Ovary (tissue), 9 donors: ENCODE data around the gene LCE2A. TPM values are rescaled to one million over a fixed set of nuclear protein-coding genes. Genes with fewer than 3 reads are reported as not detected.

Source experiments
- DNase-seq, 5 donors: peaks; one replicate each; pipeline ENCODE4 v3.0.0-alpha.2; 2019 to 2020
- H3K27ac ChIP-seq, 2 donors: fragments of 200-600 bp; one replicate each; pipeline versions ENCODE4 v1.5.1 to v1.8.0; 2019 to 2022
- H3K27me3 ChIP-seq: fragments of 200-600 bp; one replicate; pipeline ENCODE4 v1.8.0; 2022
- H3K36me3 ChIP-seq: fragments of 200-600 bp; sonication (generic); one replicate; pipeline ENCODE4 v1.5.1; 2019
- H3K4me1 ChIP-seq: one replicate; pipeline ENCODE4 v1.8.1; 2013; ENCODE audit warnings: mild to moderate bottlenecking, moderate library complexity; ENCODE audit not compliant: insufficient read depth
- H3K4me3 ChIP-seq: fragments of 200-600 bp; sonication (generic); one replicate; pipeline ENCODE4 v1.5.1; 2017
- H3K9me3 ChIP-seq, 2 donors: fragments of 200-600 bp in 1 of 2; sonication (generic) in 1 of 2; one replicate each; pipeline versions ENCODE4 v1.5.1 to v1.8.1; 2013 to 2019; ENCODE audit warnings: mild to moderate bottlenecking in 1 of 2, moderate library complexity in 1 of 2
- EP300 ChIP-seq: sonication (generic); formaldehyde crosslinking; IDR thresholded peaks from one replicate; pipeline ENCODE4 v1.6.1; 2017; ENCODE audit warnings: antibody characterized with exemption
- POLR2A ChIP-seq: fragments of 450-650 bp; IDR thresholded peaks from one replicate; pipeline ENCODE4 v1.6.1; 2017; ENCODE audit warnings: antibody characterized with exemption, mild to moderate bottlenecking, moderate library complexity
- WGBS, 3 donors: extraction: QIAGEN DNeasy Blood & Tissue Kit in 1 of 3; methylation state at CpG; one replicate each; pipeline versions ENCODE4 v1.1.5 to v1.1.7; 2013 to 2017; 5-methylcytosine and 5-hydroxymethylcytosine counted together
- intact Hi-C, 4 donors: fragments of 100-400 bp; cut with DNase I; formaldehyde crosslinking; loops; one replicate each; pipeline versions ENCODE4 v1.11.0 to v1.15.1; 2022 to 2023
- polyA plus RNA-seq, 2 donors: library from polyadenylated mRNA; stranded (reverse); fragments of 200-250 nt in 1 of 2; fragments of 350-450 nt in 1 of 2; fragmentation: Illumina TruSeq in 1 of 2; extraction: RNeasy Lipid Tissue Mini Kit (QIAGEN cat#74804) in 1 of 2; gene quantifications; one replicate each; pipeline ENCODE4 v1.2.3, GENCODE V29; 2013 to 2014
- total RNA-seq, 7 donors: library from RNA; depleted of rRNA in 2 of 7; stranded (reverse); fragments of >200 nt in 2 of 7; fragmentation: NEBNext Ultra II Directional in 3 of 7; extraction: Animal tissue kit (Norgen Biotek cat#: 25700) in 3 of 7; gene quantifications; one replicate each; pipeline versions ENCODE4 v1.1.0 to v1.2.4, GENCODE V29; 2016 to 2023
- TF ChIP-seq, protein P1 (sequence below), 3 donors: fragments of 450-650 bp in 2 of 3; fragments of 200-600 bp in 1 of 3; IDR thresholded peaks; one replicate each; pipeline versions ENCODE4 v1.5.1 to v1.8.0; 2016 to 2022; ENCODE audit warnings: antibody characterized with exemption in 3 of 3, mild to moderate bottlenecking in 1 of 3
- donor health status: DM: no; HTN: no; CAD: no; lungs with moderate emphysema.
- donor health status: DM: no; HTN: no; CAD: no.
- donor health status: Bipolar disorder and iron deficiency.
- donor health status: DM: yes; HTN: yes; CAD: no.
- donor health status: DM: no; HTN: no; CAD: no.
- donor health status: DM: yes; HTN: yes; CAD: no.

Gene LCE2A
- total and polyA plus RNA-seq, 9 donors = not detected

DNA sequence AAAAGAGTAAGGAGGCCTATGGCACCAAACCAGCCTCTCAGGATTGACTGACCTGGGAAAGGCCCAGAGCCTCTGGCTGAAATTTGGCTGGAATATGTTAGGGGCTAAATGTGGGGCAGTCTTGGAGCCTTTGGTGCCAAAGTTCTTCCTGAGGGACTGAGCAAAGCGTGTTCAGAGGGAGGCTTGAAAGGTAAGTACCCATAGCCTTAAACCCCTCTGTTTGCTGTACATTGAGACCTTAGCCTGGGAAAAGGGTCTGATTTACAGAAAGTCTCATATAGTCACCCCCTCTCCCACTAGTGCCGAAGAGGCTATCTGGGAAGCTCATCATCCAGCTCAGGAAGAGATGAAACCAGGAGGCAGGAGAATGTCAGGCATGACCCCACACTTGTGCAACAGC lies 9.7 kb downstream of the LCE2A start, which contains the start of gene LCE4A:
Gene LCE4A, plus strand, starts transcription at position 301 of the 400 bp plus-strand sequence. CDS start 916 bp downstream, outside the sequence.
- no peak within 1 kb of the TSS for H3K4me3 ChIP-seq
- H3K27ac ChIP-seq = no peak within 1 kb of the TSS
- H3K36me3 ChIP-seq = no peaks in the 10 kb centered on the region
- no peaks in the 10 kb centered on the region for H3K9me3 ChIP-seq
- TF ChIP-seq EP300 (no peak), POLR2A (no peak)
- TF ChIP-seq, protein P1, sequence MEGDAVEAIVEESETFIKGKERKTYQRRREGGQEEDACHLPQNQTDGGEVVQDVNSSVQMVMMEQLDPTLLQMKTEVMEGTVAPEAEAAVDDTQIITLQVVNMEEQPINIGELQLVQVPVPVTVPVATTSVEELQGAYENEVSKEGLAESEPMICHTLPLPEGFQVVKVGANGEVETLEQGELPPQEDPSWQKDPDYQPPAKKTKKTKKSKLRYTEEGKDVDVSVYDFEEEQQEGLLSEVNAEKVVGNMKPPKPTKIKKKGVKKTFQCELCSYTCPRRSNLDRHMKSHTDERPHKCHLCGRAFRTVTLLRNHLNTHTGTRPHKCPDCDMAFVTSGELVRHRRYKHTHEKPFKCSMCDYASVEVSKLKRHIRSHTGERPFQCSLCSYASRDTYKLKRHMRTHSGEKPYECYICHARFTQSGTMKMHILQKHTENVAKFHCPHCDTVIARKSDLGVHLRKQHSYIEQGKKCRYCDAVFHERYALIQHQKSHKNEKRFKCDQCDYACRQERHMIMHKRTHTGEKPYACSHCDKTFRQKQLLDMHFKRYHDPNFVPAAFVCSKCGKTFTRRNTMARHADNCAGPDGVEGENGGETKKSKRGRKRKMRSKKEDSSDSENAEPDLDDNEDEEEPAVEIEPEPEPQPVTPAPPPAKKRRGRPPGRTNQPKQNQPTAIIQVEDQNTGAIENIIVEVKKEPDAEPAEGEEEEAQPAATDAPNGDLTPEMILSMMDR (IDR thresholded peaks at IDR 0.05) = no peak
- intact Hi-C loops = no loop called here
- no peak for DNase-seq
- no peaks in the 10 kb centered on the region for H3K27me3 ChIP-seq
- H3K4me1 ChIP-seq = no peaks in the 10 kb centered on the region
- WGBS, 3 donors = 71 to 83% (median 78%) methylated on average over 2 of the region's 2 CpGs

- no peaks in the 10 kb centered on the region for H3K4me1 ChIP-seq
- intact Hi-C loops = no loop called here
- no peaks in the 10 kb centered on the region for H3K27me3 ChIP-seq
- H3K9me3 ChIP-seq = no peaks in the 10 kb centered on the region
- no peaks in the 10 kb centered on the region for H3K36me3 ChIP-seq
- no peak for TF ChIP-seq POLR2A
- H3K4me3 ChIP-seq = no peak overlapping the region
- no peak overlapping the region for H3K27ac ChIP-seq
- DNase-seq = no peak
Observed at GRCh38 chr1:152718238-152718637, 20.1 kb downstream of the LCE2A start.

DNA sequence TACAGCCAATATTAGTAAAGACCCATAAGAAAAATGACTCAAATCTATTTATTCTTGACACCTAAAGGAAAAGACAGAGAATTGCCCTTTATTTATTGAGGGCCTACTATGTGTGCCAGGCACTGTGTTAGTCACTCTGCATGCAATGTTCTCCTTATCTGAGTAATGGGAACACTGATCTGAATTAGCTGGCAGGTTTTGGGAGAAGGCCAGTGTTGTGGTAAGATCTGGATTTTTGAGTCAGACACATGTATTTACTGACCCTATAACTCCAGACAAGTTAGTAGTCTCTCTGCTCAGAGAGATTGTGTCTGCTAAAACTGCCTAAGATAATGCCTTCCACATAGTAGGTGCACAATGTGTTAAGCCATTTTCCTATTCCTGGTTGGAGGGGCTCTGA lies 27.1 kb downstream of the LCE2A start:
- H3K27me3 ChIP-seq = no peaks in the 10 kb centered on the region
- no peak for DNase-seq
- no peaks in the 10 kb centered on the region for H3K4me1 ChIP-seq
- H3K27ac ChIP-seq = no peak overlapping the region
- intact Hi-C loops = no loop called here
- no peaks in the 10 kb centered on the region for H3K9me3 ChIP-seq
- TF ChIP-seq POLR2A (no peak), EP300 (no peak)
- TF ChIP-seq, protein P1 (IDR thresholded peaks at IDR 0.05) = no peak
- H3K4me3 ChIP-seq = no peak overlapping the region
- no peaks in the 10 kb centered on the region for H3K36me3 ChIP-seq

DNA sequence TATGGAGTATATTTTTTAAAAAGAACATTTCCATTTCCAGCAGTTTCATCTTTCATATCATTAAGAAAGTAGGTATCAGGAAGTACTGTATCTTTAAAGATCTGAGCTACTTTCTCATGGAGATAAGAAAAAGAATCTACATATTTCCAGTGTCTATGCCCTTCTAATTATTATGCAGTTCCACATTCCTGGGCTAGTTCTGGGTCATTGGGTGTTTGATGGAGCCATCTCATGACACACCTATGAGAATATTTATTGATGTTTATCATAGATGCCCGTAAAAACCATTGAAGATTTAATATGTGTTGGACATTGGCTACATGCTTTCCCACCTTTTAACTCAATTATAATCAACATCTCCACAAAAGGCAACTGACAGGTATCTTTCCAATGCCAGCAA lies 30.8 kb downstream of the LCE2A start:
- H3K27ac ChIP-seq = no peak overlapping the region
- no peaks in the 10 kb centered on the region for H3K4me1 ChIP-seq
- no peak for DNase-seq
- intact Hi-C loops = no loop called here
- TF ChIP-seq, protein P1 (IDR thresholded peaks at IDR 0.05) = no peak
- no peak for TF ChIP-seq EP300
- TF ChIP-seq POLR2A = no peak
- H3K27me3 ChIP-seq = no peaks in the 10 kb centered on the region
- H3K4me3 ChIP-seq = no peak overlapping the region
- no peaks in the 10 kb centered on the region for H3K9me3 ChIP-seq
- WGBS, 3 donors = 58 to 64% (median 62%) methylated on average over 1 of the region's 1 CpG
- H3K36me3 ChIP-seq = no peaks in the 10 kb centered on the region

GRCh38 chr1:152735648-152736047 lies 37.5 kb downstream of the LCE2A start:
- TF ChIP-seq, protein P1 (IDR thresholded peaks at IDR 0.05) = no peak
- no peak for TF ChIP-seq POLR2A
- no peak for TF ChIP-seq EP300
- no peak overlapping the region for H3K4me3 ChIP-seq
- WGBS, 3 donors = 14 to 28% (median 19%) methylated on average over 1 of the region's 1 CpG
- intact Hi-C loops = loop anchor here in 1 of 4 donors (1.0 kb wide), 1 partner anchor 21 kb away; no protein-coding TSS in a partner anchor
- no peak for DNase-seq
- H3K9me3 ChIP-seq = no peaks in the 10 kb centered on the region
- no peaks in the 10 kb centered on the region for H3K27me3 ChIP-seq
- H3K36me3 ChIP-seq = no peaks in the 10 kb centered on the region
- H3K4me1 ChIP-seq = no peaks in the 10 kb centered on the region
- H3K27ac ChIP-seq = no peak overlapping the region
